Left ventricle myocardium inferior (tissue), 1 donor: ENCODE measurements around the gene NAV2. TPM values are rescaled to one million over a fixed set of nuclear protein-coding genes. Genes with fewer than 3 reads are reported as not detected.

Experiments
- DNase-seq: peaks from one replicate; pipeline ENCODE4 v3.0.0-alpha.2; 2020
- H3K27ac ChIP-seq: fragments of 200-600 bp; replicated peaks from 2 replicates; pipeline ENCODE4 v1.8.0; 2021
- H3K27me3 ChIP-seq: fragments of 200-600 bp; 2 replicates; pipeline ENCODE4 v1.8.0; 2021; ENCODE audit warnings: low read depth
- H3K36me3 ChIP-seq: fragments of 200-600 bp; 2 replicates; pipeline ENCODE4 v1.8.0; 2021
- H3K4me1 ChIP-seq: fragments of 200-600 bp; 2 replicates; pipeline ENCODE4 v1.8.0; 2021
- H3K4me3 ChIP-seq: fragments of 200-600 bp; 2 replicates; pipeline ENCODE4 v1.8.0; 2021; ENCODE audit warnings: mild to moderate bottlenecking, moderate library complexity
- H3K9me3 ChIP-seq: fragments of 200-600 bp; replicated peaks from 2 replicates; pipeline ENCODE4 v1.8.0; 2021
- CTCF ChIP-seq: fragments of 200-600 bp; IDR thresholded peaks from 2 replicates; pipeline ENCODE4 v1.8.0; 2021; ENCODE audit warnings: antibody characterized with exemption, mild to moderate bottlenecking, borderline replicate concordance
- intact Hi-C: fragments of 100-400 bp; cut with micrococcal nuclease; formaldehyde crosslinking; loops from one replicate; pipeline ENCODE4 v1.11.0; 2022
- total RNA-seq: library from RNA; stranded (reverse); fragmentation: NEBNext Ultra II Directional; extraction: Animal tissue kit (Norgen Biotek cat#: 25700); gene quantifications from one replicate; pipeline ENCODE4 v1.2.1, GENCODE V29; 2021
- donor health status: DM: no; HTN: yes; CAD: no; lungs with severe emphysema.

NAV2 gene
- total RNA-seq, 1 donor from 2014 or later: 14.3 TPM

GRCh38 chr11:20035701-20036601 lies 323.3 kb downstream of the NAV2 start:
- peaks cover 55% of the 10 kb centered on the region for H3K4me1 ChIP-seq
- DNase-seq: no peak

GRCh38 chr11:20036626-20037335 lies 324.1 kb downstream of the NAV2 start:
- DNase-seq: no peak
- Histone ChIP-seq H3K9me3 (no peaks in the 10 kb centered on the region), H3K4me3 (no peak overlapping the region), H3K4me1 (peaks cover 55% of the 10 kb centered on the region), H3K27me3 (no peaks in the 10 kb centered on the region), H3K36me3 (peaks cover 19% of the 10 kb centered on the region), H3K27ac (no peak overlapping the region)
- intact Hi-C loops: no loop called here
- TF ChIP-seq CTCF: no peak

More at GRCh38 chr11:20035701-20036601, 323.3 kb downstream of the NAV2 start:
- Histone ChIP-seq H3K4me3 (no peak overlapping the region), H3K27ac (peak overlapping the region; percentile 8), H3K27me3 (no peaks in the 10 kb centered on the region), H3K9me3 (no peaks in the 10 kb centered on the region), H3K36me3 (peaks cover 19% of the 10 kb centered on the region)
- no peak for TF ChIP-seq CTCF
- intact Hi-C loops: no loop called here

GRCh38 chr11:20037396-20038153 lies 324.9 kb downstream of the NAV2 start:
- H3K27ac ChIP-seq: no peak overlapping the region
- no peak for TF ChIP-seq CTCF
- DNase-seq: no peak
- no peaks in the 10 kb centered on the region for H3K27me3 ChIP-seq
- no peak overlapping the region for H3K4me3 ChIP-seq
- H3K4me1 ChIP-seq: peaks cover 55% of the 10 kb centered on the region
- H3K36me3 ChIP-seq: peaks cover 19% of the 10 kb centered on the region
- intact Hi-C loops: no loop called here
- no peaks in the 10 kb centered on the region for H3K9me3 ChIP-seq

GRCh38 chr11:20038412-20038811 lies 325.8 kb downstream of the NAV2 start:
- no peak overlapping the region for H3K27ac ChIP-seq
- TF ChIP-seq CTCF: no peak
- peaks cover 55% of the 10 kb centered on the region for H3K4me1 ChIP-seq
- intact Hi-C loops: no loop called here
- no peak for DNase-seq
- H3K4me3 ChIP-seq: no peak overlapping the region
- no peaks in the 10 kb centered on the region for H3K27me3 ChIP-seq
- no peaks in the 10 kb centered on the region for H3K9me3 ChIP-seq
- H3K36me3 ChIP-seq: peaks cover 20% of the 10 kb centered on the region

GRCh38 chr11:20038972-20039371 lies 326.3 kb downstream of the NAV2 start:
- intact Hi-C loops: no loop called here
- Histone ChIP-seq H3K27ac (no peak overlapping the region), H3K4me1 (peaks cover 56% of the 10 kb centered on the region), H3K4me3 (no peak overlapping the region), H3K27me3 (no peaks in the 10 kb centered on the region), H3K36me3 (peaks cover 26% of the 10 kb centered on the region), H3K9me3 (no peaks in the 10 kb centered on the region)
- no peak for TF ChIP-seq CTCF
- DNase-seq: no peak
